Calu3 (cell line): Measurements from ENCODE around the gene MALT1. TPM values are rescaled to one million over a fixed set of nuclear protein-coding genes. Genes with fewer than 3 reads are reported as not detected.
A peak's percentile ranks its signal among the peaks of the same experiment; 100 is the strongest.

Source experiments
- BruUV-seq: library from RNA; stranded (reverse); fragments of 400-500 nt; replicated peaks from 2 replicates; lab custom pipeline; 2021; lab: Mats Ljungman, UMichigan
- CTCF ChIA-PET: fragments of 300-600 bp; sonication (Branson Sonifier 250); formaldehyde crosslinking; loops from one replicate; lab custom pipeline; 2022; ENCODE audit warnings: antibody characterized with exemption; lab: Charles Lee
- DNase-seq: peaks from one replicate; pipeline ENCODE4 v3.0.0; 2022
- H3K27ac Mint-ChIP-seq: one replicate; pipeline ENCODE4 v1.8.0; 2022; ENCODE audit warnings: mixed read lengths; ENCODE audit not compliant: unreplicated experiment
- H3K27me3 Mint-ChIP-seq: one replicate; pipeline ENCODE4 v1.8.0; 2022; ENCODE audit warnings: mixed read lengths; ENCODE audit not compliant: unreplicated experiment
- H3K36me3 Mint-ChIP-seq: one replicate; pipeline ENCODE4 v1.8.0; 2022; ENCODE audit warnings: mild to moderate bottlenecking, moderate library complexity, mixed read lengths; ENCODE audit not compliant: insufficient read depth, unreplicated experiment
- H3K4me1 Mint-ChIP-seq: one replicate; pipeline ENCODE4 v1.8.0; 2022; ENCODE audit warnings: mild to moderate bottlenecking, low read depth, mixed read lengths; ENCODE audit not compliant: unreplicated experiment
- H3K4me3 Mint-ChIP-seq: one replicate; pipeline ENCODE4 v1.8.0; 2022; ENCODE audit warnings: mild to moderate bottlenecking, low read depth, moderate library complexity, mixed read lengths; ENCODE audit not compliant: unreplicated experiment
- H3K9me3 Mint-ChIP-seq: one replicate; pipeline ENCODE4 v1.8.0; 2022; ENCODE audit warnings: low read depth, mixed read lengths; ENCODE audit not compliant: unreplicated experiment
- CTCF ChIP-seq: fragments of 200-600 bp; IDR thresholded peaks from one replicate; pipeline ENCODE4 v1.8.0; 2022; ENCODE audit warnings: antibody characterized with exemption; ENCODE audit not compliant: unreplicated experiment
- intact Hi-C: fragments of 100-400 bp; cut with micrococcal nuclease; formaldehyde crosslinking; loops from one replicate; pipeline ENCODE4 v1.10.0; 2022; ENCODE audit not compliant: unreplicated experiment
- total RNA-seq: library from RNA; stranded (reverse); gene quantifications from 2 replicates; pipeline ENCODE4 v1.2.3, GENCODE V29; 2022

MALT1 gene
- total RNA-seq, 1 experiment from 2014 or later, result 37.6 TPM

GRCh38 chr18:58779529-58779928 lies 108.3 kb downstream of the MALT1 start:
- H3K9me3 Mint-ChIP-seq, result peaks cover 2% of the 10 kb centered on the region
- H3K27me3 Mint-ChIP-seq, result no peaks in the 10 kb centered on the region
- peaks cover 23% of the 10 kb centered on the region for H3K36me3 Mint-ChIP-seq
- DNase-seq, result no peak
- H3K27ac Mint-ChIP-seq, result no peak overlapping the region
- intact Hi-C loops, result no loop called here
- H3K4me1 Mint-ChIP-seq, result peaks cover 38% of the 10 kb centered on the region
- TF ChIP-seq CTCF, result no peak
- CTCF ChIA-PET, result interaction anchor here (0.6 kb wide), 1 partner anchor 1098 kb away, joined by 3 read pairs; no protein-coding TSS in a partner anchor
- no TSS peak for BruUV-seq
- H3K4me3 Mint-ChIP-seq, result no peak overlapping the region

GRCh38 chr18:58780045-58780444 lies 108.8 kb downstream of the MALT1 start:
- no peak for TF ChIP-seq CTCF
- DNase-seq, result no peak
- intact Hi-C loops, result loop anchor here (10.0 kb wide), 1 partner anchor 215 kb away; no protein-coding TSS in a partner anchor
- Mint-ChIP-seq H3K4me3 (no peak overlapping the region), H3K4me1 (peaks cover 44% of the 10 kb centered on the region), H3K27me3 (no peaks in the 10 kb centered on the region), H3K27ac (no peak overlapping the region), H3K9me3 (peaks cover 2% of the 10 kb centered on the region), H3K36me3 (peaks cover 28% of the 10 kb centered on the region)
- CTCF ChIA-PET, result interaction anchor here (0.6 to 1.2 kb wide), 2 partner anchors 290 to 1098 kb away, joined by 3 to 5 read pairs; no protein-coding TSS in a partner anchor
- no TSS peak for BruUV-seq

- peak overlapping the region; percentile 67 for H3K27ac Mint-ChIP-seq
- BruUV-seq, result no TSS peak
- H3K4me3 Mint-ChIP-seq, result peak overlapping the region; percentile 3
- peak; percentile 96 for TF ChIP-seq CTCF
- H3K9me3 Mint-ChIP-seq, result peaks cover 2% of the 10 kb centered on the region
- H3K36me3 Mint-ChIP-seq, result peaks cover 35% of the 10 kb centered on the region
- CTCF ChIA-PET, result interaction anchor here (1.3 kb wide), 2 partner anchors 13 to 289 kb away, joined by 4 to 6 read pairs; no protein-coding TSS in a partner anchor
- peaks cover 51% of the 10 kb centered on the region for H3K4me1 Mint-ChIP-seq
- H3K27me3 Mint-ChIP-seq, result no peaks in the 10 kb centered on the region
- intact Hi-C loops, result loop anchor here (1.0 to 10.0 kb wide), 2 partner anchors 213 to 289 kb away; no protein-coding TSS in a partner anchor
- DNase-seq, result peak; percentile 86
Observed at GRCh38 chr18:58781627-58782194, 110.4 kb downstream of the MALT1 start.

- TSS peak; percentile 75 for BruUV-seq
- CTCF ChIA-PET, result interaction anchor here (0.6 to 2.2 kb wide), 4 partner anchors 42 to 286 kb away, joined by 4 to 8 read pairs (median 8); no protein-coding TSS in a partner anchor
- DNase-seq, result peak; percentile 66
- Mint-ChIP-seq H3K27ac (peak overlapping the region; percentile 98), H3K9me3 (peaks cover 2% of the 10 kb centered on the region), H3K4me3 (peak overlapping the region; percentile 64), H3K27me3 (no peaks in the 10 kb centered on the region), H3K4me1 (peaks cover 64% of the 10 kb centered on the region), H3K36me3 (peaks cover 56% of the 10 kb centered on the region)
- intact Hi-C loops, result loop anchor here (1.0 to 10.0 kb wide), 3 partner anchors 82 to 210 kb away; no protein-coding TSS in a partner anchor
- TF ChIP-seq CTCF, result no peak
Observed at GRCh38 chr18:58784601-58785137, 113.4 kb downstream of the MALT1 start.
